K562 treated with DMSO at 1 percent for 24 hours (cell line): Measurements from ENCODE around the gene DHX58. TPM values are rescaled to one million over a fixed set of nuclear protein-coding genes. Genes with fewer than 3 reads are reported as not detected.

Experiments used
- total RNA-seq: library from RNA; unstranded; fragments of 300-600 nt; gene quantifications from 2 replicates; pipeline ENCODE4 v1.2.3, GENCODE V29; 2022; ENCODE audit warnings: low read depth; ENCODE audit not compliant: insufficient read depth

DHX58 gene
- 6.9 and 12.6 TPM in 2 replicates for total RNA-seq

DNA sequence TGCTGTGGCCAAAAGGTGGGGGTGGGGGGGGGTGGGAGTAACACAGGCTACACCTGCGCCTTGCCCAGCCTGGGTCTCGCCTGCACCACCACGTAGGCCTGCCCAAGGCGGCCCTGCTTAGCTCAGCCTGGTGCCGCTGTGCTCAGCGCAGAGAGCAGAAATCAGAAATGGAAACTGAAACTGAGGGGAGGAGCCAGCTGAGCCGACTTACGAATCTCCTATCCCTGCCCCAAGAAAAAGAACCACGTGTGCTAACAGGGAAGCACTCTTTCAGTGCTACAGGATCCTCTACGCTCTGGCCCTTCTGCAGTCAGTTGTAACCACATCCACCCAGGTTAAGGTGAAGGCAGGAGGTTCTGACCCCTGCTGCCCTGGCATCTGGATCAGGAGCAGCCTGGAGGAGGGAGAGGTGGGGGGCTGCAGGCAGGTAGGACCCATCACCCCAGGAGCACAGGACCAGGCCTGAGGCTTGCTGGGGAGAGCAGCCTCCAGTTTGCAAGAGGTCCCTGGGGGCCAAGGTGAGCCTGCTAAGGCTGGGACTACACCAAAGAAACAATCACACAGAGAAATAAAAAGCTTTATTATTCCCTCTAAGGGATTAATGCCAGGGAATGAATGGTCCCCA is at the start of gene DHX58:
TSS of gene DHX58 (minus strand) at position 163 of the 625 bp plus-strand sequence. CDS start 822 bp downstream, outside the sequence.

DNA sequence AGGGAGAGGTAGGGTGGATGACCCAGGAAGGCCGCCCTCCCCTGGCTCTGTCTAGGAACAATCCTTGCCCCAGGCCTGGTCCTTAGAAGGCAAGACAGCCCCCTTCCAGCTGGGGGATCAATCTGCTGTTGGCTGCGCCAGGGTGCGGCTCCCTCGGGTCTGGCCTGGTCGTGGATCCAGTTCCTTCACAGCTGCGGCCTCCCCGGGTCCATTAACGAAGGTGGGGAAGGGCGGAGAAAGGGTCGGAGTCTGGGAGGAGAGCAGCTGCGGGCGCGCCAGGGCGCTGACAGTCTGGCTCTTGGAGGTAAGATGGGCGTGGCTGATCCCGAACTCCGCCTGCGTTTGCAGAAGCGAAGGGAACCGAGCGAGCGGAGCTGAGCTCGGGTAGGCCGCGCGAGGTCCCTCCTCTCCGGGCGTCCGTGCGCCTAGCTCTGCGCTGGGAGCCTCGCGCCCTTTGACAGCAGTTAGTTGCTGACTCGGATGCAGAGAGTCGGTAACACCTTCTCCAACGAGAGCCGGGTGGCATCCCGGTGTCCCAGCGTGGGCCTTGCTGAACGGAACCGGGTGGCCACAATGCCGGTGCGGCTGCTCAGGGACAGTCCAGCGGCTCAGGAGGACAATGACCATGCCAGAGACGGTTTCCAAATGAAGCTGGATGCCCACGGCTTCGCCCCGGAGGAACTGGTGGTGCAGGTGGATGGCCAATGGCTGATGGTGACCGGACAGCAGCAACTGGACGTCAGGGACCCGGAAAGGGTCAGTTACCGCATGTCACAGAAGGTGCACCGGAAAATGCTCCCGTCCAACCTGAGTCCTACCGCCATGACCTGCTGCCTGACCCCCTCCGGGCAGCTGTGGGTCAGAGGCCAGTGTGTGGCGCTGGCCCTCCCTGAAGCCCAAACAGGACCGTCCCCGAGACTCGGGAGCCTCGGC is 10.1 kb upstream of the DHX58 start, which contains the start of gene HSPB9:
TSS of gene HSPB9 (plus strand) at position 434 of the 933 bp plus-strand sequence. CDS start at position 481, 47 bp downstream.

DNA sequence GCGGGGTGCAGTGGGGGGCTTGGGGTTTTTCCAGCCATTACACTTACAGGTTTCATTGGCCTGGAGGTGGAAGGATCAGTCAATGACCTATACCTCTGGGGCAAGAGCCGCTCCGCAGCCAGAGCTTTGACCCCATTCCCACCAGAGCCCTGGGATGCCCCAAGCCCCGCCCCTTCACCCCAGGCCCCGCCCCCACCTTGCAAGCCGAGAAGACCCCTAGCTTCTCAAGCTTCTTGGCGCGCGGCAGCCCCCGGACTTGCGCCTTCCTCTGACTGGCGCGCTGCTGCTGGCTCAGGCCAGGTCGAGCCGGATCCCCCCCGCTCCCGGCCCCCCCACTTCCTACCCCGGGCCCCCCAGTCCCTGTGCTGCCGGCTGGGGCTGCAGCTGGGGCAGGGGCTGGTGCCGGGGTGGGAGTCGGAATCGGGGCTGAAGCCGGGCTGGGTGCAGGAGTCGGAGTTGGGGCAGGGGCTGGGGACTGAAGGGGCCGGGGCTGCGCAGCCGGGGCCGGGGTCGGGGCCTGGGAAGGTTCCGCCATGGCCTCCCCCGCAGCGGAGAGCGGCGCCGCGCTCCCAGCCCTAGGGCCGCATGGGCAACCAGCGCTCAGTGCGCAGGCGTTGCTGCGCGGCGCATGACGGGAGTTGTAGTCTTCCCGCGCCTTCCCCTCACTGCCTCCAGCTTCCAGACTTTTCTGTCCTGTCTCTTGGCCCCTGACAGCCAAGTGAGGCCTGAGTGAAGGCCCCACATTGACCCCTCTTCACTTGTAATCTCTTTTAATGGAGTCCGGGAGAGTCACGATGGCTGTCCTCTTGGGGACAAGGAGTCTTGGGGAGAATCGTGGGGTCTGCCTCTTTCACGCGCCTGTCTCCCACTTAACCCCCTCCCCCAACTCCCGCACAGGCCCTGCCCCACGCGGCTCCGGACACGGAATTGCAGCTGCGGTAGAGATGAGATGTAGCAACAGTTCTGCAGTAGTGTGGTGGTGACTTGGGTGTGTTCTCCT is 8.6 kb upstream of the DHX58 start, which contains the start of gene KAT2A:
TSS of gene KAT2A (minus strand) at position 598 of the 1,000 bp plus-strand sequence. CDS start at position 535, 63 bp downstream.

DNA sequence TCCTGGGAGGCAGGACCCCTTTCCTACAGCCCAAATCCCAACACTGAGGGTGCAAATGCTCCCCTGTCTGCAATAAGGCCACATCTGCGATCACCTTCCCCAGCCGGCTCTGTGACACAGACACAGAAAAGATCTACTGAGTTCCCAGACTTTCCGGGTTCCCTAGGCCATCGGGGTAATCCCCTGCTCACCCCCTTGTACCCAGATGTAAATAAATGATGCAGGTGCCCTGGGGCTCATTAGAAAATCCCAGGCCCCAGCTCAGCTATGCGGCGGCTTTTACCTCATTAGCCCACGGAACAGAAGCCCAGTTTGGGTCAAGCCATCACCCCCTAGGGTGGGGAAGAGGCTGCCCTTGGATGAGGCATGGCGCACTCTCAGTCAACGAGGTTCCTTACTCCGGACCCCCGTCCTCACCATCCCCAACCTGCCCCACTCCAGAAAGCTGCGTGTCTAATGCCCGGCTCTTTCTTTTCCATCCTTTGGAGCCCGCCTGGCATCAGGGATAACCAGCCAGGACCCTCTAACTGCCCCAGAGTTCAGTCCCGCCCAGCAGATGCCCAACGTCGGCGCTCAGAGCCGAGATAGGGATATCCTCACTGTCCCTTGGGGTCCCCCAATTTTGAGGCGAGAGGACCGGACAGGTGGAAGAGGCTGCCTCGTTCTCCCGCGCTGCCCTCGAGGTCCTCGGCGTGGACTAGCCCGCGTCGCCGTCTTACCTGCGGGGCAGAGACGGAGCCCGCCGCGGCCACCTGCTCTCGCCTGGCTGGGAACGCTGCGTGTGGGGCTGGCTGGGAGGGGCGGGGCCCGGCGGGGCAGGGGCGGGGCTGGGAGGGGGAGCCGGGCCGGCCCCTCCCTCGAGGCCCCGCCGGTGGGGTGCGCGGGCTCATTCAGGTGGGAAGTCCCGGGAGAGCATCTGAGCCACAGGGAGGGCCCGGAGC is 14.6 kb downstream of the DHX58 start, which contains the start of gene ZNF385C:
TSS of gene ZNF385C (minus strand) at position 783 of the 941 bp plus-strand sequence. CDS start 35,417 bp downstream, outside the sequence.

Other genes with a start within 250 kb of the DHX58 start
- gene KLHL11, start 247.3 kb downstream of the DHX58 start, total RNA-seq = 5.4 and 5.8 TPM in 2 replicates
- gene ACLY, start 193.8 kb downstream of the DHX58 start, total RNA-seq = 124 and 134 TPM in 2 replicates
- gene ODAD4, start 182.1 kb downstream of the DHX58 start, total RNA-seq = 1.6 and 1.7 TPM in 2 replicates
- 47.2 and 50.6 TPM in 2 replicates for gene CNP, start 145.9 kb downstream of the DHX58 start, total RNA-seq
- gene DNAJC7, start 95.3 kb downstream of the DHX58 start, total RNA-seq = 74.4 and 76.9 TPM in 2 replicates
- 118 TPM in 2 replicates for gene NKIRAS2, start 92.6 kb downstream of the DHX58 start, total RNA-seq
- 1.6 and 2.7 TPM in 2 replicates for gene C17orf113, start 62.1 kb downstream of the DHX58 start, total RNA-seq
- gene ZNF385C, start 14.2 kb downstream of the DHX58 start, total RNA-seq = 1.1 and 1.4 TPM in 2 replicates
- 25.5 and 30.0 TPM in 2 replicates for gene KAT2A, start 8.7 kb upstream of the DHX58 start, total RNA-seq
- gene HSPB9, start 10.1 kb upstream of the DHX58 start, total RNA-seq = 0.23 and 0.79 TPM in 2 replicates
- gene RAB5C, start 42.3 kb upstream of the DHX58 start, total RNA-seq = 167 and 173 TPM in 2 replicates
- gene KCNH4, start 68.4 kb upstream of the DHX58 start, total RNA-seq = 0.10 and 0.15 TPM in 2 replicates
- not detected in 2 replicates for gene HCRT, start 72.7 kb upstream of the DHX58 start, total RNA-seq
- gene GHDC, start 81.8 kb upstream of the DHX58 start, total RNA-seq = 27.7 and 28.0 TPM in 2 replicates
- 68.1 and 71.7 TPM in 2 replicates for gene STAT5B, start 163.7 kb upstream of the DHX58 start, total RNA-seq
- gene STAT5A, start 175.8 kb upstream of the DHX58 start, total RNA-seq = 115 and 116 TPM in 2 replicates